Measurements from ENCODE around the gene TEKT5.
"Not testable (repeated sequence)": the region's sequence is repeated elsewhere in the genome, so short reads cannot be mapped to it uniquely, and the experiment has no call there.

Gene TEKT5

GRCh38 chr16:10657925-10658324 lies 36.8 kb downstream of the TEKT5 start:
- DNase-seq, result no peak

GRCh38 chr16:10656618-10657017 lies 38.1 kb downstream of the TEKT5 start:
- no peak for DNase-seq

GRCh38 chr16:10655415-10655977 lies 39.2 kb downstream of the TEKT5 start:
- DNase-seq, result no peak

- DNase-seq, result no peak
These were observed 39.9 kb downstream of the TEKT5 start for GRCh38 chr16:10654592-10655414.

- no peak for DNase-seq
These were observed 41.8 kb downstream of the TEKT5 start for GRCh38 chr16:10652730-10653590.

GRCh38 chr16:10649098-10649497 lies 45.6 kb downstream of the TEKT5 start:
- DNase-seq, result not testable (repeated sequence)

- no peak for DNase-seq
These were observed 46.9 kb downstream of the TEKT5 start for GRCh38 chr16:10647721-10648296.

GRCh38 chr16:10647264-10647720 lies 47.4 kb downstream of the TEKT5 start:
- no peak for DNase-seq

GRCh38 chr16:10646581-10647263 lies 48.0 kb downstream of the TEKT5 start:
- no peak for DNase-seq

- no peak for DNase-seq
These were observed 48.5 kb downstream of the TEKT5 start for GRCh38 chr16:10646228-10646580.

GRCh38 chr16:10644092-10644491 lies 50.6 kb downstream of the TEKT5 start:
- no peak for DNase-seq

GRCh38 chr16:10642964-10643363 lies 51.8 kb downstream of the TEKT5 start:
- DNase-seq, result no peak

- no peak for DNase-seq
These were observed 52.5 kb downstream of the TEKT5 start for GRCh38 chr16:10641953-10642949.

GRCh38 chr16:10641555-10641952 lies 53.2 kb downstream of the TEKT5 start:
- DNase-seq, result no peak

GRCh38 chr16:10640934-10641333 lies 53.8 kb downstream of the TEKT5 start:
- DNase-seq, result no peak

GRCh38 chr16:10638101-10638500 lies 56.6 kb downstream of the TEKT5 start:
- DNase-seq, result no peak

GRCh38 chr16:10637337-10638037 lies 57.2 kb downstream of the TEKT5 start:
- no peak for DNase-seq

GRCh38 chr16:10635365-10636021 lies 59.2 kb downstream of the TEKT5 start:
- DNase-seq, result no peak

GRCh38 chr16:10633429-10633828 lies 61.3 kb downstream of the TEKT5 start:
- not testable (repeated sequence) for DNase-seq

- DNase-seq, result no peak
These were observed 62.8 kb downstream of the TEKT5 start for GRCh38 chr16:10631886-10632285.
